ENCODE data around the gene TMEM81.

The TMEM81 gene

GRCh38 chr1:205060746-205061145 is 23.5 kb downstream of the TMEM81 start:
- DNase-seq (ENCODE audit: low read depth, low spot score): no peak

GRCh38 chr1:205059660-205060059 is 24.6 kb downstream of the TMEM81 start:
- DNase-seq (ENCODE audit: low read depth, low spot score): no peak

- DNase-seq (ENCODE audit: low read depth, low spot score): no peak
These were observed 25.4 kb downstream of the TMEM81 start for GRCh38 chr1:205058853-205059252.

- DNase-seq (ENCODE audit: low read depth, low spot score): no peak
These were observed 26.3 kb downstream of the TMEM81 start for GRCh38 chr1:205057808-205058575.

GRCh38 chr1:205056956-205057568 is 27.2 kb downstream of the TMEM81 start:
- no peak for DNase-seq (ENCODE audit: low read depth, low spot score)

- DNase-seq (ENCODE audit: low read depth, low spot score): no peak
These were observed 28.1 kb downstream of the TMEM81 start for GRCh38 chr1:205056188-205056611.

- no peak for DNase-seq (ENCODE audit: low read depth, low spot score)
These were observed 30.2 kb downstream of the TMEM81 start for GRCh38 chr1:205054013-205054412.

- no peak for DNase-seq (ENCODE audit: low read depth, low spot score)
These were observed 31.0 kb downstream of the TMEM81 start for GRCh38 chr1:205053296-205053695.

- DNase-seq (ENCODE audit: low read depth, low spot score): no peak
These were observed 31.6 kb downstream of the TMEM81 start for GRCh38 chr1:205052690-205053089.

GRCh38 chr1:205049479-205049878 is 34.8 kb downstream of the TMEM81 start:
- DNase-seq (ENCODE audit: low read depth, low spot score): no peak

GRCh38 chr1:205048382-205048781 is 35.9 kb downstream of the TMEM81 start:
- DNase-seq (ENCODE audit: low read depth, low spot score): no peak

GRCh38 chr1:205047764-205048231 is 36.5 kb downstream of the TMEM81 start:
- no peak for DNase-seq (ENCODE audit: low read depth, low spot score)

- DNase-seq (ENCODE audit: low read depth, low spot score): no peak
These were observed 37.4 kb downstream of the TMEM81 start for GRCh38 chr1:205046870-205047269.

GRCh38 chr1:205045146-205045545 is 39.1 kb downstream of the TMEM81 start:
- DNase-seq (ENCODE audit: low read depth, low spot score): no peak

GRCh38 chr1:205044741-205045140 is 39.5 kb downstream of the TMEM81 start:
- DNase-seq (ENCODE audit: low read depth, low spot score): no peak

GRCh38 chr1:205043866-205044265 is 40.4 kb downstream of the TMEM81 start:
- DNase-seq (ENCODE audit: low read depth, low spot score): no peak

GRCh38 chr1:205042911-205043806 is 41.1 kb downstream of the TMEM81 start, which contains the start of gene CNTN2:
TSS of gene CNTN2 (plus strand) at chr1:205043212. CDS start at chr1:205053186, 9,974 bp downstream.
- DNase-seq (ENCODE audit: low read depth, low spot score): no peak

- no peak for DNase-seq (ENCODE audit: low read depth, low spot score)
These were observed 42.0 kb downstream of the TMEM81 start for GRCh38 chr1:205041998-205042910.

- DNase-seq (ENCODE audit: low read depth, low spot score): no peak
These were observed 43.1 kb downstream of the TMEM81 start for GRCh38 chr1:205041001-205041715.

GRCh38 chr1:205038132-205038786 is 46.0 kb downstream of the TMEM81 start:
- DNase-seq (ENCODE audit: low read depth, low spot score): no peak
